Measurements from ENCODE around the gene FRAT1. TPM values are rescaled to one million over a fixed set of nuclear protein-coding genes. Genes with fewer than 3 reads are reported as not detected.

The FRAT1 gene
- polyA plus RNA-seq, 1 donor from 2014 or later, result 10.8 TPM

GRCh38 chr10:97292097-97292861 lies 26.8 kb upstream of the FRAT1 start, which contains the start of gene ARHGAP19:
Gene ARHGAP19, minus strand, starts transcription at chr10:97292637. Its CDS starts 10 bp downstream, at chr10:97292627.
- peak within 1 kb of the TSS; percentile 69 for H3K27ac ChIP-seq (ENCODE audit: low read length)
- H2AFZ ChIP-seq (ENCODE audit: low read depth, low read length), result peak within 1 kb of the TSS; percentile 74
- H3K27me3 ChIP-seq (ENCODE audit: insufficient read depth, low read depth, low read length), result no peaks in the 10 kb centered on the region
- peak within 1 kb of the TSS; percentile 69 for H3K9ac ChIP-seq (ENCODE audit: low read length)
- H3K4me3 ChIP-seq (ENCODE audit: low read length), result peak within 1 kb of the TSS; percentile 89
- peak within 1 kb of the TSS; percentile 72 for H3K4me2 ChIP-seq (ENCODE audit: low read length)
- no peaks in the 10 kb centered on the region for H4K20me1 ChIP-seq (ENCODE audit: insufficient read depth)
- H3K79me2 ChIP-seq (replicated peaks; ENCODE audit: insufficient read depth, low read length), result no peaks in the 10 kb centered on the region
- TF ChIP-seq CTCF (IDR thresholded peaks at IDR 0.05; ENCODE audit: poor library complexity, severe bottlenecking), result peak; percentile 32
- TF ChIP-seq TAF1 (IDR thresholded peaks at IDR 0.05; ENCODE audit: low read depth), result peak; percentile 51
- TF ChIP-seq EZH2 (IDR thresholded peaks at IDR 0.05; ENCODE audit: borderline replicate concordance, insufficient read depth, low read length, poor library complexity, severe bottlenecking), result no peak
- TF ChIP-seq RAD21 (conservative IDR thresholded peaks at IDR 0.05), result peak; percentile 49
- peak; percentile 70 for TF ChIP-seq POLR2AphosphoS5 (IDR thresholded peaks at IDR 0.05)
- peak; percentile 78 for TF ChIP-seq MXI1 (conservative IDR thresholded peaks at IDR 0.05; ENCODE audit: poor library complexity, severe bottlenecking)
- TF ChIP-seq, protein P1, sequence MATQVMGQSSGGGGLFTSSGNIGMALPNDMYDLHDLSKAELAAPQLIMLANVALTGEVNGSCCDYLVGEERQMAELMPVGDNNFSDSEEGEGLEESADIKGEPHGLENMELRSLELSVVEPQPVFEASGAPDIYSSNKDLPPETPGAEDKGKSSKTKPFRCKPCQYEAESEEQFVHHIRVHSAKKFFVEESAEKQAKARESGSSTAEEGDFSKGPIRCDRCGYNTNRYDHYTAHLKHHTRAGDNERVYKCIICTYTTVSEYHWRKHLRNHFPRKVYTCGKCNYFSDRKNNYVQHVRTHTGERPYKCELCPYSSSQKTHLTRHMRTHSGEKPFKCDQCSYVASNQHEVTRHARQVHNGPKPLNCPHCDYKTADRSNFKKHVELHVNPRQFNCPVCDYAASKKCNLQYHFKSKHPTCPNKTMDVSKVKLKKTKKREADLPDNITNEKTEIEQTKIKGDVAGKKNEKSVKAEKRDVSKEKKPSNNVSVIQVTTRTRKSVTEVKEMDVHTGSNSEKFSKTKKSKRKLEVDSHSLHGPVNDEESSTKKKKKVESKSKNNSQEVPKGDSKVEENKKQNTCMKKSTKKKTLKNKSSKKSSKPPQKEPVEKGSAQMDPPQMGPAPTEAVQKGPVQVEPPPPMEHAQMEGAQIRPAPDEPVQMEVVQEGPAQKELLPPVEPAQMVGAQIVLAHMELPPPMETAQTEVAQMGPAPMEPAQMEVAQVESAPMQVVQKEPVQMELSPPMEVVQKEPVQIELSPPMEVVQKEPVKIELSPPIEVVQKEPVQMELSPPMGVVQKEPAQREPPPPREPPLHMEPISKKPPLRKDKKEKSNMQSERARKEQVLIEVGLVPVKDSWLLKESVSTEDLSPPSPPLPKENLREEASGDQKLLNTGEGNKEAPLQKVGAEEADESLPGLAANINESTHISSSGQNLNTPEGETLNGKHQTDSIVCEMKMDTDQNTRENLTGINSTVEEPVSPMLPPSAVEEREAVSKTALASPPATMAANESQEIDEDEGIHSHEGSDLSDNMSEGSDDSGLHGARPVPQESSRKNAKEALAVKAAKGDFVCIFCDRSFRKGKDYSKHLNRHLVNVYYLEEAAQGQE (IDR thresholded peaks at IDR 0.05; ENCODE audit: borderline replicate concordance), result no peak
- TF ChIP-seq EP300 (conservative IDR thresholded peaks at IDR 0.05; ENCODE audit: poor library complexity, severe bottlenecking), result no peak
- peak; percentile 4 for TF ChIP-seq SMC3 (conservative IDR thresholded peaks at IDR 0.05; ENCODE audit: poor library complexity)
- no peaks in the 10 kb centered on the region for H3K9me2 ChIP-seq (ENCODE audit: insufficient read depth, low read length)
- no peaks in the 10 kb centered on the region for H3K36me3 ChIP-seq (ENCODE audit: insufficient read depth, low read length)
- no peaks in the 10 kb centered on the region for H3K9me3 ChIP-seq (ENCODE audit: low read length)
- H3F3A ChIP-seq (ENCODE audit: insufficient read depth, low read length, poor library complexity, severe bottlenecking), result no peaks in the 10 kb centered on the region

- no peaks in the 10 kb centered on the region for H3K9me3 ChIP-seq (ENCODE audit: low read length)
- no peaks in the 10 kb centered on the region for H3K27me3 ChIP-seq (ENCODE audit: insufficient read depth, low read depth, low read length)
- TF ChIP-seq EZH2 (IDR thresholded peaks at IDR 0.05; ENCODE audit: borderline replicate concordance, insufficient read depth, low read length, poor library complexity, severe bottlenecking) (no peak), RAD21 (conservative IDR thresholded peaks at IDR 0.05) (no peak), CTCF (IDR thresholded peaks at IDR 0.05; ENCODE audit: poor library complexity, severe bottlenecking) (no peak), POLR2AphosphoS5 (IDR thresholded peaks at IDR 0.05) (no peak)
- no peak overlapping the region for H2AFZ ChIP-seq (ENCODE audit: low read depth, low read length)
- H3K4me2 ChIP-seq (ENCODE audit: low read length), result peak overlapping the region; percentile 55
- H3K36me3 ChIP-seq (ENCODE audit: insufficient read depth, low read length), result no peaks in the 10 kb centered on the region
- no peak overlapping the region for H3K9ac ChIP-seq (ENCODE audit: low read length)
- peak overlapping the region; percentile 89 for H3K4me3 ChIP-seq (ENCODE audit: low read length)
- H3K27ac ChIP-seq (ENCODE audit: low read length), result no peak overlapping the region
- no peaks in the 10 kb centered on the region for H3K79me2 ChIP-seq (replicated peaks; ENCODE audit: insufficient read depth, low read length)
- no peaks in the 10 kb centered on the region for H3K9me2 ChIP-seq (ENCODE audit: insufficient read depth, low read length)
- H4K20me1 ChIP-seq (ENCODE audit: insufficient read depth), result no peaks in the 10 kb centered on the region
- no peaks in the 10 kb centered on the region for H3F3A ChIP-seq (ENCODE audit: insufficient read depth, low read length, poor library complexity, severe bottlenecking)
Observed at GRCh38 chr10:97292862-97293198, 26.2 kb upstream of the FRAT1 start.
